ENCODE data around the gene JOSD1.

DNA sequence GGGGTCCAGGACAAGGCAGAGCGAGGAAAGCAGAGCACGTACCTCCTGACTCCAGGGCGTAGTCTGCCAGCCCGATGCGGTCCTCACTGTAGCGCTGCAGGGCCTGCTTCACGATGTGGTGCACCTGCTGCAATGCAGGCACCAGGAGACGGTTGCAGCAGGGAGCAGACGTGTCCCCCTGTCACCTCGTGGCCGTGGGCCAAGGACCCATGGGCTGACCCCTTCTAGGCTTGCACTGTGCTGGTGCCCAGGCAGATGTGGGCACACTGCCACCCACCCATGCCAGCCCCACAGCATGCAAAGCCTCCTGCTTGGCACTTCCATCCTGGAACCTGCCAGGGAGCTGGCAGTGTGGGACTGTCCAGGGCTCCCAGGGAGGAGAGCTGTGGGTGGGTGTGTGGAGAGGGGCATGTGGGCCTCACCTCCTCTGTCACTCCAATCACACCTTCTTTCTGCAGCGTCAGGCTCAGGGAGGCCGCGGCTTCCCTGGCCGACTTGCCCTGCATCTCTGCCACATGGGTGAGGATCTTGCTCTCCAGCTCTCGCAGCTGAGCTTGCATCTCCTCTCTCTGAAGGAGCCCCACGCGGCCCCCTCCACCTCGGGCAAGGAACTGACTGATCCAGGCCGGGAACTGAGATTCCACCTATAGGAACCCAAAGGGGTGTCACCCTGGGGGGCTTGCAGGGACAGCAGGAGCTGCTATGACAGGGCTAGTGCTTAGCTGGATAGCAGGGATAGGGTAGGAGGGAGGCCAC, 38.7 kb upstream of the JOSD1 start:
- TF ChIP-seq, protein P1, sequence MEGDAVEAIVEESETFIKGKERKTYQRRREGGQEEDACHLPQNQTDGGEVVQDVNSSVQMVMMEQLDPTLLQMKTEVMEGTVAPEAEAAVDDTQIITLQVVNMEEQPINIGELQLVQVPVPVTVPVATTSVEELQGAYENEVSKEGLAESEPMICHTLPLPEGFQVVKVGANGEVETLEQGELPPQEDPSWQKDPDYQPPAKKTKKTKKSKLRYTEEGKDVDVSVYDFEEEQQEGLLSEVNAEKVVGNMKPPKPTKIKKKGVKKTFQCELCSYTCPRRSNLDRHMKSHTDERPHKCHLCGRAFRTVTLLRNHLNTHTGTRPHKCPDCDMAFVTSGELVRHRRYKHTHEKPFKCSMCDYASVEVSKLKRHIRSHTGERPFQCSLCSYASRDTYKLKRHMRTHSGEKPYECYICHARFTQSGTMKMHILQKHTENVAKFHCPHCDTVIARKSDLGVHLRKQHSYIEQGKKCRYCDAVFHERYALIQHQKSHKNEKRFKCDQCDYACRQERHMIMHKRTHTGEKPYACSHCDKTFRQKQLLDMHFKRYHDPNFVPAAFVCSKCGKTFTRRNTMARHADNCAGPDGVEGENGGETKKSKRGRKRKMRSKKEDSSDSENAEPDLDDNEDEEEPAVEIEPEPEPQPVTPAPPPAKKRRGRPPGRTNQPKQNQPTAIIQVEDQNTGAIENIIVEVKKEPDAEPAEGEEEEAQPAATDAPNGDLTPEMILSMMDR (IDR thresholded peaks at IDR 0.05), result no peak
- TF ChIP-seq POLR2A (IDR thresholded peaks at IDR 0.05) (no peak), EP300 (IDR thresholded peaks at IDR 0.05) (no peak)
